C1 segment of cervical spinal cord (tissue), 14 donors: ENCODE measurements around the gene NSF.
"Not testable (repeated sequence)": the region's sequence is repeated elsewhere in the genome, so short reads cannot be mapped to it uniquely, and the experiment has no call there.

Experiments
- DNase-seq, 14 donors: peaks; one replicate each; lab custom pipeline; 2025; lab: John Stamatoyannopoulos, UW

NSF gene

DNA sequence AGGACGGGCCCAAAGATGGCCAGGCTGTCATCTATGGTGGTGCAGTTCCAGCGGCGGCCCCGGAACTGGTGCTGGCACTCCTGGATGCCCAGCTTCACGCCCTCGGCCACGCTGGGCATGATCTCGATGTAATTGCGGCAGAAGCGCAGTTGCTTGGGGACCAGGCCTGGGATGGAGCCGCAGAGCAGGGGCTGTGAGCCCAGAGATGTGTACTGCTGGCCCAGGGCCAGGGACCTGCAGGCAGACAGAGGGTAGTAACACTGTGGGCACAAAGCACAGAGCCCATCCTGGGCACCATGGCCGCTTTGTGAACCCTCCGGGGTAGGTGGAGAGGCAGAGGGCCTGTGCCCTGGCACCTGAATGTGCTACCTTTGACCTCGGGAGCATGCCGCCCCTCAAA, 183.2 kb downstream of the NSF start:
- no peak for DNase-seq

DNA sequence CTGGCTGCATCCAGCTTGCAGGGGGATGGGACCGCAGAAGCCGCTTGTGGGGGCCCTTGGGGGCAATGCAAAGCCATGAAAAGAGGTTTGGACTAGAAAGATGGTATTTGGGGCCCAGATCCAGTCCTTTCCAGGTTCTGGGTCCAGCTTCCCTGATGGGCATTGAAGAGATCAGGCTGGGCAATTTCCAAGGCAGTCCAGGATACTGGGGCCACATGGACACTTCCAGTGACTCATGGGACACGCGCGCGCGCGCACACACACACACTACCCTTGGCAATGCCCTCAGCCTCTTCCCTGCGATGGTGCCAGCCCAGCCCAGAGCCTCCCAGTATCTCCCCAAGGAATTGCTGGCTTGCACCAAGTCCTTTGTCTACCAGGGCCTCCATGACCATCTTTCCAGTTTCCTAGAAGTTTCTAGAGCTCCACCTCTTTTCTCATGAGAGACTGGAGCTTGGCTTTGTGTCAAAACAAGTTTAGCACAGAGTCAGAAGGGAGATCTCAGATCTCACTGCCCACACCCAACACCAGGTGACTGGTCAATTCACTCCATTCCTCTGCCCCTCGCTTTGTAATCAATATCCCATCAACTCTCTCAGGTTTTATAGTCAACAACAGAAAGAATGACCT, 183.8 kb downstream of the NSF start:
- peak in 1 of 14 donors; percentile 11 for DNase-seq

GRCh38 chr17:46776298-46777005, 186.0 kb downstream of the NSF start:
- no peak for DNase-seq

DNA sequence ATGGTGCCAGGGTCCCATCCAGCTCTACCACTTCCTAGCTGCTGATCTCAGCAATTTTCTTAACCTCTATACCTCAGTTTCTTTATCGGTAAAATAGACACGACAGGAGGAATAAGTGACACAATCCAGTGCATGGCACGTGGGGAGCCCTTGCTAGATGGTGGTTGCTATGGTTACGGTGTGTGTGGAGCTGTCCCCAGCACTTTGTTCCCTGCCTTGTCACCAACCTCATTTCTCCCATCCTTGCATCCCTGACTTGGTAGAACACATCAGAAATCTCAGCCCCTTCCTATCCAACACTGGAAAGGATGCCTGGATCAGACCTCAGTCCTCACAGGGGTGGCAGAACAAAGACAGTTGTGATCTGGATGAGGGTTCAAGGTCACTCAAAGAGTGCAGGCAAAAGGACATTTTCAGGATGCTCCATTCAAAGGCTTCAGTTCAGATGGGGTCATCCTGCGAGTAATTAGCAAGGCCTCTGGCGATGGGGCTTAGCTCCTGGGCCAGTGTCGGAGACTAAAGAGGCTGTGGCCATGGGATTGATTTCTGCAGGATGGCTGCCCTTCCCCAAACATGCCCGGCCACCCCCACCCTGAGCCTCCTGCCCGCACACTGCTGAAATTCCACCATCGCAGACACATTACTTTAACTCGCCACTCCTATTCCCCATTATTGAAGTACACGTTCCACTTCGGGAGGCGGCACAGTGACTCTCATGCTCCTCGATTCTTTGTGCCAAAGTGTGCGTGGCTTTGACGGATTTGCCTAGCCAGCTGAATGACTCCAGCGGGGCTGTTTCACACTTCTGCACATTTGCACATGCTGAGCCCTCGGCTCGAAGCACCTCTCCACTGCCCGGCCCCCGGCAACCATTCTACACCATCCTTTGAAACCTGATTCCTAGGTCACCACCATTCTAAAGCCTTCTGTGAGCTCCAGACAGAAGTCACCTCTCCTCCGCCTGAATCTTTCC, 187.8 kb downstream of the NSF start:
- no peak for DNase-seq

DNA sequence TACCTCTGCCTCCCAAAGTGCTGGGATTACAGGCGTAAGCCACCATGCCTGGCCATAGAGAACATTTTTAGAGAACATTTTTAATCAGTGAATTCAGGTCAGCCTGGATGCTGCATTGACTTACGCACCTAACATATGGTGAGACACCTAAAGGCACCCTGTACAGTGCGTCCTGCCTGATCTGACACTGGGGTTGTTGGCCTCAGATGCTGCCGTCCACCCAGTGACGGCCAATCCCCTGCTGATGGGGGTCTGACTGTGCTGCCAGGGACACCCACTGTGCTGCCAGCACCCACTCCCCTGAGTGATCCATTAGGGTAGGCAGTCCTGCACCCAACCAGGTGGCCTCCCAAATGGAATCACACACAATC, 189.5 kb downstream of the NSF start:
- no peak for DNase-seq

GRCh38 chr17:46782250-46782953, 191.9 kb downstream of the NSF start:
- DNase-seq = no peak

GRCh38 chr17:46783031-46783593, 192.6 kb downstream of the NSF start:
- DNase-seq = no peak

DNA sequence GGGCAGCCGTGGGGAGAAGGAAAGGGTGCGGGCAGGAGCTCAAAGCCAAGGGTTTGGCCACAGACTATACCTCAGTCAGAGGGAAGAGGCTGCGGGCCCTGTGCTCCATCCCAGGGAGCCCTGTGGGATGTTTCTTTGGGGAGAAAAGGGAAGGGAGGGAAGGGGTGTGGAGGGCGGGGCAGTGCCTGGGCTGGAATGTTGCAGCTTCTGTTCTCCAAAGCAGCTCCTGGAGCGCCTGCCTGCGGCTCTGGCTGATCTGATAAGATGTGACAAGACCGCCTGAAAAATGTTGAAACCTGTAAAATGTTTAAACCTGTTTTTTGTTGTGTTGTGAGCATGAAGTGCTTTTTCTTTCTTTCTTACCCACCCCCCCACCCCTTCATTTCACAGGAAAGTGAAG, 195.2 kb downstream of the NSF start:
- no peak for DNase-seq

- DNase-seq = no peak
Measured at GRCh38 chr17:46787478-46787877, 197.0 kb downstream of the NSF start.

- DNase-seq = no peak
Measured at GRCh38 chr17:46788300-46788699, 197.8 kb downstream of the NSF start.

DNA sequence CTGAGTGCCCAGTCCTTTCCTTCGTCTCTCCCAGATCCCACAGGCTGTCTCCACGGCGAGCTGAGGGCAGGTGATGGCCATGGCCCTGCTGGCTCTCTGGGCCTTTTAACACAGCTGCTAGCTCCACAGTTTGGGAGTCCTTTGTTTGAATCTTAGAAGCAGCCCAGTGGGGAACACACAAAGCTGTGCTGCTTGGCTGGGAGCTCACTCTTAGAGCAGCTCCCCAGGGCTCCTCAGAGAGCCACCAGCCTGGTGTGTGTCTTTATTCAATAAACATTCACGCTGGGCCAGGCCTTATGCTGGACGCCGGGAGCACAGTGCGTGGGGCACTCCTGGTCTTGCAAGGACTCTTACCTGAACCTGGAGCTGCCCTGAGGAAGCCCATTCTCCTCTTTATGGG, 198.3 kb downstream of the NSF start:
- DNase-seq = no peak

- DNase-seq = no peak
Measured at GRCh38 chr17:46789610-46790009, 199.1 kb downstream of the NSF start.

DNA sequence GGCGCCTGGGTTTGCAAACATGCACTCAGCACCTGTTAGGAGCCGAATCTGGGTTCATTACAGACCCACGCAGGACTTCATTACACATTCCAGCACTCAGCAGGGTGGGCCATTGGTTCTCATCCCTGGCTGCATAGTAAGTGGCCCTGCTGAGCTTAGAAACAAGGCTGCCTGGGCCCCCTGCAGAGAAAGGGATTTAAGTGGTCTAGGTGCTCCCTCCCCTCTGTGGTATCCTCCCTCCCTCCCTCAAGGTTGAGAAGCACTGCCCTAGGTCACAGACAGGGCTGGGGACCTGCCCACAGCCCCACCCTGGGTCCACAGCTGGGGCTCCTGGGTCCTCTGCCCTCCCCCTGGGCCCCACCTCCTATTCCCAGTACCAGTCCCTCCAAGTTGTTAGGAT, 199.7 kb downstream of the NSF start:
- no peak for DNase-seq

- no peak for DNase-seq
Measured at GRCh38 chr17:46791531-46791930, 201.1 kb downstream of the NSF start.

GRCh38 chr17:46792071-46792470, 201.6 kb downstream of the NSF start:
- DNase-seq = no peak

- DNase-seq = not testable (repeated sequence)
Measured at GRCh38 chr17:46793023-46793422, 202.6 kb downstream of the NSF start.

GRCh38 chr17:46793541-46793940, 203.1 kb downstream of the NSF start:
- no peak for DNase-seq

DNA sequence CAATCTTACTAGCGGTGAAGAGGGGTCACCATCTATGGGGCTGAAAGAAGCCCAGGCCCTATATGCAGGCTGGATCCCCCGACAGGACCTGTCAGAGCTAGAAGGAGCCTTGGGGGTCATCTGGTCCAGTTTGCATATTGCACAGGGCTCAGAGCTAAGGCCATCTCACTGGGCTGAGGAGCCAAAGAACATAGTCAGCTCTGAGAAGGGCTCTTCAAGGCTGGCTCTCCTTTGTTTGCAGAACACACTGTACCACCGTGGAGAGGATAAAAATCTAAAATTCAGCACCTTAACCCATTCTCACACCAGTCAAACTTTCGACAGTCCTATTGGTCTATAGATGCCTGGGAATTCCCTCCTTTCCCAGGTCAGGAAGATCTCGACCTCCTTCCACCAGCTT, 203.8 kb downstream of the NSF start:
- no peak for DNase-seq

- DNase-seq = no peak
Measured at GRCh38 chr17:46795379-46795952, 205.0 kb downstream of the NSF start.

- no peak for DNase-seq
Measured at GRCh38 chr17:46796084-46796483, 205.6 kb downstream of the NSF start.

DNA sequence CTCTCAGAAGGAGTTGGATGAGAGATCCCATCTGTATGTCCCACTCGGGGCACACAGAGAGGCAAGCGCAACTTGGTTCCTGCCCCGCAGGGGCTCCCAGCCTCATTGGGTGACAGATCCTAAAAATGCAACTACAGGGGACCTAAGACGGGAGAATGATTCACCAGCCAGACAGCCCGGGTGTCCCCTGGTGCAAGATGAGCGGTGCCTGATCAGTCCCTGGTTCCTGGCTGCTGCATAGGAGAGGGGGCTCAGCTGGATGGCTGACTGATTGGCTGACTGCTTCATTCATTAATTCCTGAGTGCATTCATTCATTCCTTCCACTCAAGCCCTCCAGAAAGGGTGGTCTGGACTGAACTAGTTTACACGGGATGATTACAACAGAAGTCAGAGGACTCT, 206.1 kb downstream of the NSF start:
- no peak for DNase-seq
